Measurements from ENCODE around the gene SLC6A5. TPM values are rescaled to one million over a fixed set of nuclear protein-coding genes. Genes with fewer than 3 reads are reported as not detected.

SLC6A5 gene
- total RNA-seq, 2 experiments from 2014 or later: not detected

DNA sequence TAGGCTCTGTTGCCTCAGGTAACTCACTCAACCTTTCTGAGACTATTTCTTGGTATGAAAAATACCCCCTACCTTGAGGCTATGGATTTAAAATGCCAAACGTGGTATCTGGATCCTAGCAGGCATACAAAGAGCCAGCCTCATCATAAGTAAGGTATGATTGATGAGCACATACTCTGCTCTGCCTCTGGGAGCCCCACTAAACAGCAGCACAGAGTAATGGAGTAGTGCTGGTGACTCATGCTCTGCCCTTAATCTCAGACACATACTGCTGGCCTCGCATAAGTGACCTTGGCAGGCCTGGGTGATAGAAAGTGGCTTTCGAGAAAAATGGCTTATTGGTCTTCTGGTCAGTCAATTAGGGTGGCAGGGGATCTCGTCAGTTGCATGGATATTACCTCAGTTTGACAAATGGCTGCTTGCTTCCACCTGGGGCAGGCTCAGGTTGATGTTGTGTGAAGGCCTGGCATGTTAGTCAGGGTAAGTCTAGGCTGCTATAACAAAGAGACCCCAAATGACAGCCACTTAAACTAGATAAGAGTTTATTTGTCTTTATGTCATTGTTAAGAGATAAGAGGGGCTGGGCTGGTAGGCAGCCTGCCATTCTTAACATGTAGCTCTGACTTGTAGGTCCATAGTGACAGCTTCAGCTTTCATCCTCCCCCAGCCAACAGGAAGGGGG is 15.2 kb upstream of the SLC6A5 start:
- no peak for DNase-seq
- Mint-ChIP-seq H3K9me3 (ENCODE audit: low read depth) (no peaks in the 10 kb centered on the region), H3K4me1 (no peaks in the 10 kb centered on the region), H3K36me3 (no peaks in the 10 kb centered on the region), H3K27me3 (peaks cover 5% of the 10 kb centered on the region), H3K27ac (no peak overlapping the region), H3K4me3 (no peak overlapping the region)
- CTCF ChIA-PET: no interaction called here
- ATAC-seq: no peak

DNA sequence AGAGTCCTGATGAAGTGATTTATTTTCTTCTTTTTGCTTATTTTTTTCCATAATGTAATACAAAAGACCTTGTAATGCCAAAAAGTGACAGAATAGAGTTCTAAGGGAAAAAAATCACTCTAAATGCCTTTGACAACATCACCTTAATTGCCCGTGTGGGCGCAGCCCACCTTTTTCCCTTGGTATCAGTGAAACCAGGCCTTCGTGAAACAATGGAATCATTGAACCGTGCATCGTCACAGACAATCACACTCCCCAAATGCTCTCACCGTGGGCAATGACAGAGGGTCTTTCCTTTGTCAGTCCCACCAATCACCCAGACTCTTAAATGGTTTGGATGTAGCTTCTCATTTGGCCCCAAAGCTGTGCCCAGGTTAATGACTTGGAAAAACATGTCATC is 9.6 kb upstream of the SLC6A5 start:
- DNase-seq: no peak
- H3K27me3 Mint-ChIP-seq: peaks cover 27% of the 10 kb centered on the region
- CTCF ChIA-PET: no interaction called here
- ATAC-seq: no peak
- H3K27ac Mint-ChIP-seq: no peak overlapping the region
- no peaks in the 10 kb centered on the region for H3K9me3 Mint-ChIP-seq (ENCODE audit: low read depth)
- no peaks in the 10 kb centered on the region for H3K4me1 Mint-ChIP-seq
- H3K4me3 Mint-ChIP-seq: no peak overlapping the region
- no peaks in the 10 kb centered on the region for H3K36me3 Mint-ChIP-seq

GRCh38 chr11:20590381-20590780 is 9.0 kb upstream of the SLC6A5 start:
- CTCF ChIA-PET: no interaction called here
- ATAC-seq (no peak), DNase-seq (no peak)
- H3K36me3 Mint-ChIP-seq: no peaks in the 10 kb centered on the region
- peaks cover 33% of the 10 kb centered on the region for H3K27me3 Mint-ChIP-seq
- H3K4me1 Mint-ChIP-seq: no peaks in the 10 kb centered on the region
- no peak overlapping the region for H3K4me3 Mint-ChIP-seq
- H3K9me3 Mint-ChIP-seq (ENCODE audit: low read depth): no peaks in the 10 kb centered on the region
- H3K27ac Mint-ChIP-seq: no peak overlapping the region

GRCh38 chr11:20592741-20593140 is 6.7 kb upstream of the SLC6A5 start:
- no peak overlapping the region for H3K4me3 Mint-ChIP-seq
- no peaks in the 10 kb centered on the region for H3K36me3 Mint-ChIP-seq
- CTCF ChIA-PET: no interaction called here
- peaks cover 56% of the 10 kb centered on the region for H3K27me3 Mint-ChIP-seq
- H3K27ac Mint-ChIP-seq: no peak overlapping the region
- no peak for ATAC-seq
- peaks cover 3% of the 10 kb centered on the region for H3K4me1 Mint-ChIP-seq
- no peak for DNase-seq
- H3K9me3 Mint-ChIP-seq (ENCODE audit: low read depth): no peaks in the 10 kb centered on the region

DNA sequence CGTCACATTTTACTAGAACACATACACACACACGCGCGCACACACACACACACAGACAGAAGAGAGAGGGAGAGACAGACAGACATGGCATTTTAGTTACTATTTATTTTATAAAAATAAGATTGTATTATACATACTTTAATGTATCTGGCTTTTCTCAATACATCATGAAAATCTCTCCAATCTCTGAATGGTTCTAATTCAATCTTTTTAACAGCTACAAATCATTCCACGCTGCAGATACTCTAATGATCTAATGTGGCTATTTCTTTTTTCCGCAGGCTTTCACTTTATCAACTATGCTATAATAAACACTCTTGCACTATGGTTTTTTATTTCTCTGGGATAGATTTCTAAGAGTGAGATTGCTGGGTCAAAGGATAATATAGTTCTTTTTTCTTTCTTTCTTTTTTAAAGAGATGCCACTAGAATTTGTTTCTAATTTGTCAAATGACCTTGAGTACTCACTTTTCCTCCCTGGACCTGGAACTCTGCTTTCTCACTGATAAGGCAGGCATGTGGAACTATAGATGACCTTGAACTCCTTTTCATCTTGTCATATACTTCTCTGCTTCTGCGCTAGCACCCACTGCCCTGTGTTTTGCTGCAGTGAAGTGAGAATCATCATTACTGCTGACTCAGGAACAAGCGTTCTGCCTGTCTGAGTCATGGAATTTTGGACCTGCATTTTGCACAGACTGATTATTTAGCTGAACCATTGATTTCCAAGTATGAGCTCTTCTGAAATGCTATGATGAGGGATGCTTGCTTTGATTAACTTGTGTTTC is 4.9 kb upstream of the SLC6A5 start:
- Mint-ChIP-seq H3K27me3 (peaks cover 65% of the 10 kb centered on the region), H3K27ac (no peak overlapping the region), H3K4me1 (peaks cover 5% of the 10 kb centered on the region), H3K36me3 (no peaks in the 10 kb centered on the region), H3K9me3 (ENCODE audit: low read depth) (no peaks in the 10 kb centered on the region), H3K4me3 (no peak overlapping the region)
- CTCF ChIA-PET: no interaction called here
- ATAC-seq (no peak), DNase-seq (no peak)

GRCh38 chr11:20595101-20595500 is 4.3 kb upstream of the SLC6A5 start:
- CTCF ChIA-PET: no interaction called here

DNA sequence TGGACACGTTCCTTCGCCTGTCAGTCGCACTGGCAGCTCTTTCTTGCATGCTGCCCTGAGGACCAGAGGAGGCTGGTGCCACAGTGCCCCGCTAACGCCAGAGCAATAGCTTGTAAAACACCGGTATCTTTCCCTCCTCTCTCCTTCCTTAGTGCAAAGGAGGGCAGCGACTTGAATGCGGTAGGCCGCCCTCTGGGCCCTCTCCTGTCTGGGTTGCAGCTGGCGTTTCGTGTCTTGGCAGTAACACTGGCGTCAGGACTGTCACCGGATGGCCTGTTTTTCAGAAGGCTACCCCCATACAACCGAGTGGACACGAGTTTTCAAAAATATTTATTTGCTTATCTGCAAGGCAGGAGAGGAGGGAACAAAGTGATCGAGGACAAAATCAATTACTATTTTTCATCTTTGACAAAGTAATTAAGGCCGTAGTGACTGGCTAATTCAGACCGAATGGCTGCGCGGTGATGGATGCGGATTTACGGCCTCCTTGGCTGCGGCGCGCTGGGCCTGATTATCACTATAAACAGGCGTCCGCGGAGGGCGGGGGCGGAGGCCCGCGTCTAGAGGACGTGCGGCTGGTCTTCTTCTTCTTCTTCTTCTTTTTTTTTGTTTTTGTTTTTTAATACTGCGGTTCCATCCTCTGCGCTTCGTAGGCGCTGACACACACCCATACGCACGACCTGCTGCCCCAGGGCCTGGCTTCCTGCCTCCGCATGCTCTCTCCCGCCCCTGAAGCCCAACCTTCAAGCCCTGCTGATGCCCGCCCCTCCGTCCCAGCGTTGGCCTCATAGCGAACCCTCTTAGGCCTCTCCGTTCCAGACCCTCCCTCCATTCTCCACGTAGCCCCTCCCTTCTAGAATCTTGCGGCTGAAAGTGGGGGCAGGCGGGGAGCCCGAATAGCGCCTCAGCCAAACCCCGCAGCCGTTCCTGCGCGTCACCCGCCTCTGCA is 2.9 kb upstream of the SLC6A5 start:
- DNase-seq (no peak), ATAC-seq (no peak)
- peaks cover 80% of the 10 kb centered on the region for H3K27me3 Mint-ChIP-seq
- CTCF ChIA-PET: no interaction called here
- no peak overlapping the region for H3K4me3 Mint-ChIP-seq
- peaks cover 2% of the 10 kb centered on the region for H3K9me3 Mint-ChIP-seq (ENCODE audit: low read depth)
- H3K36me3 Mint-ChIP-seq: no peaks in the 10 kb centered on the region
- H3K27ac Mint-ChIP-seq: no peak overlapping the region
- H3K4me1 Mint-ChIP-seq: peaks cover 5% of the 10 kb centered on the region

More at GRCh38 chr11:20595101-20595500, 4.3 kb upstream of the SLC6A5 start:
- Mint-ChIP-seq H3K4me1 (peaks cover 5% of the 10 kb centered on the region), H3K27me3 (peaks cover 68% of the 10 kb centered on the region), H3K36me3 (no peaks in the 10 kb centered on the region), H3K9me3 (ENCODE audit: low read depth) (peaks cover under 1% of the 10 kb centered on the region), H3K4me3 (no peak overlapping the region), H3K27ac (no peak overlapping the region)
- no peak for DNase-seq
- no peak for ATAC-seq

- ATAC-seq: no peak
- no peaks in the 10 kb centered on the region for H3K36me3 Mint-ChIP-seq
- H3K4me3 Mint-ChIP-seq: no peak overlapping the region
- DNase-seq: no peak
- peaks cover 84% of the 10 kb centered on the region for H3K27me3 Mint-ChIP-seq
- CTCF ChIA-PET: no interaction called here
- peaks cover 2% of the 10 kb centered on the region for H3K9me3 Mint-ChIP-seq (ENCODE audit: low read depth)
- no peak overlapping the region for H3K27ac Mint-ChIP-seq
- H3K4me1 Mint-ChIP-seq: peaks cover 5% of the 10 kb centered on the region
These were observed 2.2 kb upstream of the SLC6A5 start for GRCh38 chr11:20597154-20597679.

GRCh38 chr11:20597680-20598484 is 1.5 kb upstream of the SLC6A5 start:
- peaks cover 88% of the 10 kb centered on the region for H3K27me3 Mint-ChIP-seq
- H3K4me1 Mint-ChIP-seq: peaks cover 5% of the 10 kb centered on the region
- H3K4me3 Mint-ChIP-seq: no peak overlapping the region
- CTCF ChIA-PET: no interaction called here
- DNase-seq (no peak), ATAC-seq (no peak)
- H3K27ac Mint-ChIP-seq: no peak overlapping the region
- H3K36me3 Mint-ChIP-seq: peaks cover 1% of the 10 kb centered on the region
- peaks cover 2% of the 10 kb centered on the region for H3K9me3 Mint-ChIP-seq (ENCODE audit: low read depth)

DNA sequence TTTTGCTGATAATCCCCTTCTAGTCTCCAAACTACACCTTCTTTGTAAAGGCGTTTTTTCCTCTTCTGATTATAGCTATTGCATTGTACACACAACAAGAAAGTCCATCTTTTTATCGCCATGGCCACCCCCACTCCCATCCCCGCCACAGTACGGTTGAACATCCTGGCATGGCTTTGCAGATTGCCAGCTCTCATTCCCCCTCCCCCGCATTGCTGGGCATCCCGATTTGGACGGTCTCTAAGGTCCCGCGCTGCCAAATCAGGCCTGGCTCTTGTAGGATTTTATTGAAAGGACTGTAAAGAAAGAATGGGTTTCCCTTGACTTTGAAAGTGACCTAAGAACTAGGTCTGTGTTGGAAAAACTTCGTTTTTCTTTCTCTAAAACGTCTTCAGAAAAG is 916 bp upstream of the SLC6A5 start:
- Mint-ChIP-seq H3K4me3 (no peak overlapping the region), H3K36me3 (peaks cover 1% of the 10 kb centered on the region), H3K27ac (no peak overlapping the region), H3K4me1 (peaks cover 5% of the 10 kb centered on the region), H3K27me3 (peaks cover 90% of the 10 kb centered on the region), H3K9me3 (ENCODE audit: low read depth) (peaks cover 2% of the 10 kb centered on the region)
- DNase-seq (no peak), ATAC-seq (no peak)
- CTCF ChIA-PET: no interaction called here

GRCh38 chr11:20600020-20600346 is 575 bp downstream of the SLC6A5 start:
- Mint-ChIP-seq H3K36me3 (peaks cover 1% of the 10 kb centered on the region), H3K27ac (no peak overlapping the region), H3K27me3 (peaks cover 97% of the 10 kb centered on the region), H3K4me3 (no peak overlapping the region), H3K4me1 (peaks cover 5% of the 10 kb centered on the region), H3K9me3 (ENCODE audit: low read depth) (peaks cover 2% of the 10 kb centered on the region)
- CTCF ChIA-PET: no interaction called here
- DNase-seq (no peak), ATAC-seq (no peak)

DNA sequence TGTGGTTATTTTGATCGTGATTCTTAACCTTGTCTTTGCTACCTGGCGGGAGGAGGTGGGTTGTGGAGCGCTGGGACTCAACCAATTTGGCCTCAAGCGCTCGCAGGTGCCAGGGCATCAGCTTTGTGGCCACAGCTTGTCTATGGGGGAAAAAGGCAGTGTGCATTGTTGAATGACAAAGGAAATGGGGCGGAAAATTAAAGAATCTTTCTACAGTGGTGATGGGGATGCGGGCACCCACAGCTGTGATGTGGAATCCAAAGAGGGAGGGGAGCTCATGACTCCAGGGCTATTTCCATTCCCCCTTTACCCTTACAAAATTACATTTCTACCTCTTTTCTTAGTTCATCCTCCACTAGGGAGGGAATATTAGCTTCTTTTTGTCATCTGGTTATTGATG is 1.1 kb downstream of the SLC6A5 start:
- Mint-ChIP-seq H3K36me3 (peaks cover 1% of the 10 kb centered on the region), H3K4me1 (peaks cover 5% of the 10 kb centered on the region), H3K27ac (no peak overlapping the region), H3K4me3 (no peak overlapping the region), H3K9me3 (ENCODE audit: low read depth) (peaks cover 2% of the 10 kb centered on the region), H3K27me3 (peaks cover 97% of the 10 kb centered on the region)
- ATAC-seq (no peak), DNase-seq (no peak)
- CTCF ChIA-PET: interaction anchor here (1.3 kb wide), 1 partner anchor 9 kb away, joined by 3 read pairs; no protein-coding TSS in a partner anchor
